Measurements from ENCODE around the gene RCOR3. TPM values are rescaled to one million over a fixed set of nuclear protein-coding genes. Genes with fewer than 3 reads are reported as not detected.

RCOR3 gene
- total RNA-seq, 1 experiment from 2014 or later, result 39.0 TPM

DNA sequence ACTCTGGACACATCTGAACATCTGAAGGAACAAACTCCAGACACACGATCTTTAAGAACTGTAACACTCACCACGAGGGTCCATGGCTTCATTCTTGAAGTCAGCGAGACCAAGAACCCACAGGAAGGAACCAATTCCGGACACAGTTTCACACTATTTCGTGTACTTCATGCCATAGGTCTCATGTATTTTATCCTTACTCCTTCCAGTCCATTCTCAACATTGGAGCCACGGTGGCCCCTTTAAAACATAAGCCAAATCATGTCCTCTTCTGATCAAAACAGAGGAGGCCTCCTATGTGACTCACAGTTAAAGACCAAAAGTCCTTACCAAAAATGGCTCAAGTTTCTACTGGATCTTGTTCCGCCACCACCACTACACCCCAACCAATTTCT is 29.8 kb upstream of the RCOR3 start:
- DNase-seq (ENCODE audit: low spot score), result no peak
- no peaks in the 10 kb centered on the region for H3K36me3 ChIP-seq (ENCODE audit: insufficient read depth, low read length, poor library complexity, severe bottlenecking)
- no peaks in the 10 kb centered on the region for H3K9me3 ChIP-seq (ENCODE audit: low read depth, low read length, poor library complexity, severe bottlenecking)
- H3K27me3 ChIP-seq (replicated peaks; ENCODE audit: insufficient read depth, low read depth, low read length, poor library complexity), result no peaks in the 10 kb centered on the region
- no peak overlapping the region for H3K4me3 ChIP-seq (ENCODE audit: low read depth, low read length, poor library complexity, severe bottlenecking)
- TF ChIP-seq, protein P1, sequence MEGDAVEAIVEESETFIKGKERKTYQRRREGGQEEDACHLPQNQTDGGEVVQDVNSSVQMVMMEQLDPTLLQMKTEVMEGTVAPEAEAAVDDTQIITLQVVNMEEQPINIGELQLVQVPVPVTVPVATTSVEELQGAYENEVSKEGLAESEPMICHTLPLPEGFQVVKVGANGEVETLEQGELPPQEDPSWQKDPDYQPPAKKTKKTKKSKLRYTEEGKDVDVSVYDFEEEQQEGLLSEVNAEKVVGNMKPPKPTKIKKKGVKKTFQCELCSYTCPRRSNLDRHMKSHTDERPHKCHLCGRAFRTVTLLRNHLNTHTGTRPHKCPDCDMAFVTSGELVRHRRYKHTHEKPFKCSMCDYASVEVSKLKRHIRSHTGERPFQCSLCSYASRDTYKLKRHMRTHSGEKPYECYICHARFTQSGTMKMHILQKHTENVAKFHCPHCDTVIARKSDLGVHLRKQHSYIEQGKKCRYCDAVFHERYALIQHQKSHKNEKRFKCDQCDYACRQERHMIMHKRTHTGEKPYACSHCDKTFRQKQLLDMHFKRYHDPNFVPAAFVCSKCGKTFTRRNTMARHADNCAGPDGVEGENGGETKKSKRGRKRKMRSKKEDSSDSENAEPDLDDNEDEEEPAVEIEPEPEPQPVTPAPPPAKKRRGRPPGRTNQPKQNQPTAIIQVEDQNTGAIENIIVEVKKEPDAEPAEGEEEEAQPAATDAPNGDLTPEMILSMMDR (conservative IDR thresholded peaks at IDR 0.05; ENCODE audit: low read depth, low read length), result no peak
- TF ChIP-seq EZH2 (IDR thresholded peaks at IDR 0.05; ENCODE audit: borderline replicate concordance, low read depth, low read length, poor library complexity, severe bottlenecking), result no peak
- intact Hi-C loops (cut with micrococcal nuclease; ENCODE audit: unreplicated experiment), result no loop called here
- BruUV-seq (replicated peaks), result no TSS peak
- POLR2A ChIA-PET (ENCODE audit: low non-redundant PET), result no interaction called here
- H3K27ac ChIP-seq (ENCODE audit: low read depth, low read length, poor library complexity, severe bottlenecking), result no peak overlapping the region
- no peaks in the 10 kb centered on the region for H3K4me1 ChIP-seq (ENCODE audit: insufficient read depth, low read length, poor library complexity, severe bottlenecking)
- CTCF ChIA-PET, result no interaction called here

DNA sequence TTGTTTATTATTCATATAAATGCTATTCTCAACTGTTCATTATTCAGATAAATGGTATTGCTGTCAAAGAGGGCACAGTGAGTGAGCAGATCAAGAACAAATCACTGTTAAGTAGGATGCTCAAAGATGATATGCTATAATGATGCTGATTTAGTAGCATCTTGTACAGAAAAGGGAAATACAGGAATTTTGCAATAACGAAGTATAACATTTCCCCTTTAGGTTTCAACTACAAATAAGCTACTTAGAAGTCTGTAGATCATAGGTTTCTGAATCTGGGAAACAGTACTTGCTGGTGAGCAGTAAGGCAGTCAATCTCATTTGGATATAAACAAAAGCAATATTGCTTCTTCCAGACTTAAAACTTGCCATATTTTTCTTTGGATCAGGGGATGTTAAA is 27.3 kb upstream of the RCOR3 start:
- Histone ChIP-seq H3K4me1 (ENCODE audit: insufficient read depth, low read length, poor library complexity, severe bottlenecking) (no peaks in the 10 kb centered on the region), H3K27ac (ENCODE audit: low read depth, low read length, poor library complexity, severe bottlenecking) (no peak overlapping the region), H3K36me3 (ENCODE audit: insufficient read depth, low read length, poor library complexity, severe bottlenecking) (no peaks in the 10 kb centered on the region), H3K27me3 (replicated peaks; ENCODE audit: insufficient read depth, low read depth, low read length, poor library complexity) (no peaks in the 10 kb centered on the region), H3K4me3 (ENCODE audit: low read depth, low read length, poor library complexity, severe bottlenecking) (no peak overlapping the region), H3K9me3 (ENCODE audit: low read depth, low read length, poor library complexity, severe bottlenecking) (no peaks in the 10 kb centered on the region)
- ChIA-PET POLR2A (ENCODE audit: low non-redundant PET) (no interaction called here), CTCF (no interaction called here)
- intact Hi-C loops (cut with micrococcal nuclease; ENCODE audit: unreplicated experiment), result no loop called here
- BruUV-seq (replicated peaks), result no TSS peak
- TF ChIP-seq EZH2 (IDR thresholded peaks at IDR 0.05; ENCODE audit: borderline replicate concordance, low read depth, low read length, poor library complexity, severe bottlenecking), result no peak
- TF ChIP-seq, protein P1 (conservative IDR thresholded peaks at IDR 0.05; ENCODE audit: low read depth, low read length), result no peak
- no peak for DNase-seq (ENCODE audit: low spot score)

- H3K4me3 ChIP-seq (ENCODE audit: low read depth, low read length, poor library complexity, severe bottlenecking), result no peak overlapping the region
- CTCF ChIA-PET, result no interaction called here
- DNase-seq (ENCODE audit: low spot score), result no peak
- BruUV-seq (replicated peaks), result no TSS peak
- no peak overlapping the region for H3K27ac ChIP-seq (ENCODE audit: low read depth, low read length, poor library complexity, severe bottlenecking)
- POLR2A ChIA-PET (ENCODE audit: low non-redundant PET), result no interaction called here
- no peaks in the 10 kb centered on the region for H3K27me3 ChIP-seq (replicated peaks; ENCODE audit: insufficient read depth, low read depth, low read length, poor library complexity)
- TF ChIP-seq EZH2 (IDR thresholded peaks at IDR 0.05; ENCODE audit: borderline replicate concordance, low read depth, low read length, poor library complexity, severe bottlenecking), result no peak
- TF ChIP-seq, protein P1 (conservative IDR thresholded peaks at IDR 0.05; ENCODE audit: low read depth, low read length), result no peak
- H3K36me3 ChIP-seq (ENCODE audit: insufficient read depth, low read length, poor library complexity, severe bottlenecking), result no peaks in the 10 kb centered on the region
- H3K9me3 ChIP-seq (ENCODE audit: low read depth, low read length, poor library complexity, severe bottlenecking), result no peaks in the 10 kb centered on the region
- no peaks in the 10 kb centered on the region for H3K4me1 ChIP-seq (ENCODE audit: insufficient read depth, low read length, poor library complexity, severe bottlenecking)
- intact Hi-C loops (cut with micrococcal nuclease; ENCODE audit: unreplicated experiment), result no loop called here
Measured at GRCh38 chr1:211236633-211237320, 22.4 kb upstream of the RCOR3 start.

All from A673 (cell line).